WTC11 (cell line): ENCODE measurements around the gene SURF2. TPM values are rescaled to one million over a fixed set of nuclear protein-coding genes. Genes with fewer than 3 reads are reported as not detected.

Source experiments
- ATAC-seq: fragments of 200-7000 bp; cut with Tn5 transposase; 2 replicates; pipeline ENCODE4 v1.10.0; 2021; ENCODE audit warnings: mild to moderate bottlenecking, moderate library complexity
- CTCF ChIA-PET: fragments of 300-600 bp; sonication (Branson Sonifier 250); formaldehyde crosslinking; loops from one replicate; lab custom pipeline; 2021; ENCODE audit warnings: antibody characterized with exemption; lab: Charles Lee
- POLR2A ChIA-PET: fragments of 350-600 bp; sonication (Branson Sonifier 250); formaldehyde crosslinking; loops from one replicate; lab custom pipeline; 2021; ENCODE audit warnings: antibody characterized with exemption; lab: Charles Lee
- DNase-seq: peaks from one replicate; pipeline ENCODE4 v3.0.0; 2021; ENCODE audit warnings: low spot score
- H3K27ac Mint-ChIP-seq: 2 replicates; pipeline ENCODE4 v1.8.0; 2021; ENCODE audit warnings: mixed read lengths
- H3K27me3 Mint-ChIP-seq: 2 replicates; pipeline ENCODE4 v1.8.0; 2021; ENCODE audit warnings: low read depth, mild to moderate bottlenecking, moderate library complexity, mixed read lengths
- H3K36me3 Mint-ChIP-seq: 2 replicates; pipeline ENCODE4 v1.8.0; 2021; ENCODE audit warnings: mixed read lengths
- H3K4me1 Mint-ChIP-seq: 2 replicates; pipeline ENCODE4 v1.8.0; 2022; ENCODE audit warnings: mixed read lengths
- H3K4me3 Mint-ChIP-seq: 2 replicates; pipeline ENCODE4 v1.8.0; 2021; ENCODE audit warnings: mild to moderate bottlenecking, moderate library complexity, mixed read lengths
- H3K9me3 Mint-ChIP-seq: 2 replicates; pipeline ENCODE4 v1.8.0; 2021; ENCODE audit warnings: mixed read lengths
- ATF1 ChIP-seq: sonication (generic); formaldehyde crosslinking; IDR thresholded peaks from 2 replicates; pipeline ENCODE4 v1.8.1; 2023; ENCODE audit warnings: mild to moderate bottlenecking, moderate library complexity, missing genetic modification reagents
- CREB1 ChIP-seq: sonication (generic); formaldehyde crosslinking; IDR thresholded peaks from 2 replicates; pipeline ENCODE4 v1.8.0; 2023; ENCODE audit warnings: mild to moderate bottlenecking, missing genetic modification reagents
- ESRRA ChIP-seq: sonication (generic); formaldehyde crosslinking; IDR thresholded peaks from 2 replicates; pipeline ENCODE4 v1.8.1; 2022; ENCODE audit warnings: mild to moderate bottlenecking, missing genetic modification reagents, borderline replicate concordance
- FOXJ3 ChIP-seq: sonication (generic); formaldehyde crosslinking; IDR thresholded peaks from 2 replicates; pipeline ENCODE4 v1.9.0; 2021; ENCODE audit warnings: missing genetic modification reagents, mild to moderate bottlenecking, borderline replicate concordance
- IRF2 ChIP-seq: sonication (generic); formaldehyde crosslinking; IDR thresholded peaks from 2 replicates; pipeline ENCODE4 v1.8.0; 2022; ENCODE audit warnings: low read depth, missing genetic modification reagents, borderline replicate concordance
- JUN ChIP-seq: sonication (generic); formaldehyde crosslinking; IDR thresholded peaks from 2 replicates; pipeline ENCODE4 v1.8.0; 2023; ENCODE audit warnings: mild to moderate bottlenecking, missing genetic modification reagents
- MXD4 ChIP-seq: fragments of 250-450 bp; sonication (Bioruptor Pico); IDR thresholded peaks from 2 replicates; pipeline ENCODE4 v1.8.0; 2021; ENCODE audit warnings: mild to moderate bottlenecking, moderate library complexity, borderline replicate concordance
- MYBL2 ChIP-seq: sonication (generic); formaldehyde crosslinking; IDR thresholded peaks from 2 replicates; pipeline ENCODE4 v1.8.1; 2023; ENCODE audit warnings: mild to moderate bottlenecking, moderate library complexity, missing genetic modification reagents
- NFYB ChIP-seq: sonication (generic); formaldehyde crosslinking; conservative IDR thresholded peaks from 2 replicates; pipeline ENCODE4 v1.8.0; 2022; ENCODE audit warnings: low read depth, missing genetic modification reagents
- NR3C1 ChIP-seq: sonication (generic); formaldehyde crosslinking; conservative IDR thresholded peaks from 2 replicates; pipeline ENCODE4 v1.8.1; 2023; ENCODE audit warnings: low read depth, mild to moderate bottlenecking, missing genetic modification reagents
- SOX15 ChIP-seq: fragments of 250-450 bp; sonication (Bioruptor Pico); IDR thresholded peaks from 2 replicates; pipeline ENCODE4 v1.9.0; 2021; ENCODE audit warnings: mild to moderate bottlenecking
- ZBTB21 ChIP-seq: sonication (generic); formaldehyde crosslinking; IDR thresholded peaks from 2 replicates; pipeline ENCODE4 v1.8.1; 2023; ENCODE audit warnings: mild to moderate bottlenecking, missing genetic modification reagents, borderline replicate concordance
- ZNF138 ChIP-seq: sonication (generic); formaldehyde crosslinking; conservative IDR thresholded peaks from 2 replicates; pipeline ENCODE4 v1.8.1; 2022; ENCODE audit warnings: mild to moderate bottlenecking, moderate library complexity, missing genetic modification reagents
- ZNF281 ChIP-seq: sonication (generic); formaldehyde crosslinking; IDR thresholded peaks from 2 replicates; pipeline ENCODE4 v1.8.0; 2023; ENCODE audit warnings: mild to moderate bottlenecking, missing genetic modification reagents
- ZNF423 ChIP-seq: fragments of 250-450 bp; sonication (Bioruptor Pico); IDR thresholded peaks from 2 replicates; pipeline ENCODE4 v2.1.2; 2022; ENCODE audit warnings: mild to moderate bottlenecking, moderate library complexity
- total RNA-seq: library from RNA; stranded (reverse); gene quantifications from 3 replicates; pipeline ENCODE4 v1.2.3, GENCODE V29; 2021
- TF ChIP-seq, protein P1 (sequence below): sonication (generic); formaldehyde crosslinking; IDR thresholded peaks from 2 replicates; pipeline ENCODE4 v1.8.1; 2023; ENCODE audit warnings: mild to moderate bottlenecking, missing genetic modification reagents, moderate library complexity
- TF ChIP-seq, protein P2 (sequence below): sonication (generic); formaldehyde crosslinking; IDR thresholded peaks from 2 replicates; pipeline ENCODE4 v1.8.0; 2022; ENCODE audit warnings: mild to moderate bottlenecking, missing genetic modification reagents
- TF ChIP-seq, protein P3 (sequence below): fragments of 200-600 bp; IDR thresholded peaks from 2 replicates; pipeline ENCODE4 v1.8.0; 2022; ENCODE audit warnings: antibody characterized with exemption
- TF ChIP-seq, protein P4 (sequence below): sonication (generic); formaldehyde crosslinking; IDR thresholded peaks from 2 replicates; pipeline ENCODE4 v1.8.1; 2022; ENCODE audit warnings: mild to moderate bottlenecking, moderate library complexity, missing genetic modification reagents
- TF ChIP-seq, protein P5 (sequence below): sonication (generic); formaldehyde crosslinking; IDR thresholded peaks from 2 replicates; pipeline ENCODE4 v1.8.1; 2023; ENCODE audit warnings: mild to moderate bottlenecking, missing genetic modification reagents, moderate library complexity

The SURF2 gene
- total RNA-seq, 1 experiment from 2014 or later, result 33.3 TPM

DNA sequence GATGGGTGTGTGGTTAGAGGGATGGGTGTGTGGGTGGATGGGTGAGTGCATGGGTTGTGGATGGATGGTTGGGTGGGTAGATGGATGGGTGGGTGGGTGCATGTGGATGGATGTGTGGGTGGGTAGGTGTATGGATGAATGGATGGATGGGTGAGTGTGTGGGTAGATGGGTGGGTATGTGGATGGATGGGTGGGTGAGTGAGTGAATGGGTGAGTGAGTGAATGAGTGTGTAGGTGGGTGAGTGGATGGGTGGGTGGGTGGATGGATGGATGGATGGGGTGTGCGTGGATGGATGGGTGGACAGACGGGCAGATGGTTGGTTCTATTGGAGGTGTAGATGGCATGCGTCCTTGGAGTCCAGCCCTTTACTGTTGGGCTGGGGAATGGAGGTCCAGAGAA is 37.0 kb downstream of the SURF2 start:
- H3K27me3 Mint-ChIP-seq, result peaks cover 21% of the 10 kb centered on the region
- TF ChIP-seq FOXJ3 (CRISPR knock-in tag), result no peak
- ChIA-PET POLR2A (no interaction called here), CTCF (no interaction called here)
- DNase-seq (no peak), ATAC-seq (no peak)
- peaks cover 16% of the 10 kb centered on the region for H3K9me3 Mint-ChIP-seq
- H3K4me1 Mint-ChIP-seq, result no peaks in the 10 kb centered on the region
- H3K27ac Mint-ChIP-seq, result no peak overlapping the region
- peaks cover 5% of the 10 kb centered on the region for H3K36me3 Mint-ChIP-seq
- H3K4me3 Mint-ChIP-seq, result no peak overlapping the region

GRCh38 chr9:133394687-133395271 is 38.4 kb downstream of the SURF2 start:
- Mint-ChIP-seq H3K4me1 (no peaks in the 10 kb centered on the region), H3K9me3 (peaks cover 14% of the 10 kb centered on the region), H3K36me3 (peaks cover 5% of the 10 kb centered on the region)
- CTCF ChIA-PET, result interaction anchor here (0.6 to 3.6 kb wide), 12 partner anchors 9 to 224 kb away, joined by 3 to 13 read pairs (median 4); partner anchors contain the start of gene CACFD1
- POLR2A ChIA-PET, result no interaction called here
- peak; percentile 24 for DNase-seq
- TF ChIP-seq MXD4 (CRISPR knock-in tag), result no peak
- TF ChIP-seq, protein P1, sequence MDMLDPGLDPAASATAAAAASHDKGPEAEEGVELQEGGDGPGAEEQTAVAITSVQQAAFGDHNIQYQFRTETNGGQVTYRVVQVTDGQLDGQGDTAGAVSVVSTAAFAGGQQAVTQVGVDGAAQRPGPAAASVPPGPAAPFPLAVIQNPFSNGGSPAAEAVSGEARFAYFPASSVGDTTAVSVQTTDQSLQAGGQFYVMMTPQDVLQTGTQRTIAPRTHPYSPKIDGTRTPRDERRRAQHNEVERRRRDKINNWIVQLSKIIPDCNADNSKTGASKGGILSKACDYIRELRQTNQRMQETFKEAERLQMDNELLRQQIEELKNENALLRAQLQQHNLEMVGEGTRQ (CRISPR knock-in tag), result no peak
- TF ChIP-seq ZNF138 (CRISPR knock-in tag), result no peak
- no peak for TF ChIP-seq ZNF281 (CRISPR knock-in tag)
- TF ChIP-seq, all 79 proteins: peak for 0
- Mint-ChIP-seq H3K27ac (no peak overlapping the region), H3K4me3 (no peak overlapping the region), H3K27me3 (peaks cover 17% of the 10 kb centered on the region)
- ATAC-seq, result no peak

- peak; percentile 90 for ATAC-seq
- H3K4me1 Mint-ChIP-seq, result no peaks in the 10 kb centered on the region
- TF ChIP-seq ZNF423, result no peak
- TF ChIP-seq, protein P2, sequence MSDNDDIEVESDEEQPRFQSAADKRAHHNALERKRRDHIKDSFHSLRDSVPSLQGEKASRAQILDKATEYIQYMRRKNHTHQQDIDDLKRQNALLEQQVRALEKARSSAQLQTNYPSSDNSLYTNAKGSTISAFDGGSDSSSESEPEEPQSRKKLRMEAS (CRISPR knock-in tag), result peak; percentile 31; the same call in 1 of the 2 replicates
- TF ChIP-seq, protein P3, sequence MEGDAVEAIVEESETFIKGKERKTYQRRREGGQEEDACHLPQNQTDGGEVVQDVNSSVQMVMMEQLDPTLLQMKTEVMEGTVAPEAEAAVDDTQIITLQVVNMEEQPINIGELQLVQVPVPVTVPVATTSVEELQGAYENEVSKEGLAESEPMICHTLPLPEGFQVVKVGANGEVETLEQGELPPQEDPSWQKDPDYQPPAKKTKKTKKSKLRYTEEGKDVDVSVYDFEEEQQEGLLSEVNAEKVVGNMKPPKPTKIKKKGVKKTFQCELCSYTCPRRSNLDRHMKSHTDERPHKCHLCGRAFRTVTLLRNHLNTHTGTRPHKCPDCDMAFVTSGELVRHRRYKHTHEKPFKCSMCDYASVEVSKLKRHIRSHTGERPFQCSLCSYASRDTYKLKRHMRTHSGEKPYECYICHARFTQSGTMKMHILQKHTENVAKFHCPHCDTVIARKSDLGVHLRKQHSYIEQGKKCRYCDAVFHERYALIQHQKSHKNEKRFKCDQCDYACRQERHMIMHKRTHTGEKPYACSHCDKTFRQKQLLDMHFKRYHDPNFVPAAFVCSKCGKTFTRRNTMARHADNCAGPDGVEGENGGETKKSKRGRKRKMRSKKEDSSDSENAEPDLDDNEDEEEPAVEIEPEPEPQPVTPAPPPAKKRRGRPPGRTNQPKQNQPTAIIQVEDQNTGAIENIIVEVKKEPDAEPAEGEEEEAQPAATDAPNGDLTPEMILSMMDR, result peak; percentile 24; the same call in 1 of the 2 replicates
- TF ChIP-seq, all 79 proteins: peak for 2
- CTCF ChIA-PET, result interaction anchor here (0.5 to 3.6 kb wide), 5 partner anchors 11 to 268 kb away, joined by 3 to 13 read pairs (median 5); partner anchors contain the start of genes ADAMTS13 and REXO4
- POLR2A ChIA-PET, result no interaction called here
- DNase-seq, result peak; percentile 82
- Mint-ChIP-seq H3K27me3 (peaks cover 6% of the 10 kb centered on the region), H3K27ac (no peak overlapping the region), H3K4me3 (no peak overlapping the region), H3K9me3 (no peaks in the 10 kb centered on the region), H3K36me3 (no peaks in the 10 kb centered on the region)
Measured at GRCh38 chr9:133396952-133397351, 40.6 kb downstream of the SURF2 start.

GRCh38 chr9:133397370-133397769 is 41.0 kb downstream of the SURF2 start:
- Mint-ChIP-seq H3K4me1 (no peaks in the 10 kb centered on the region), H3K27ac (no peak overlapping the region), H3K36me3 (no peaks in the 10 kb centered on the region), H3K9me3 (no peaks in the 10 kb centered on the region), H3K4me3 (no peak overlapping the region), H3K27me3 (peaks cover 4% of the 10 kb centered on the region)
- DNase-seq, result no peak
- CTCF ChIA-PET, result interaction anchor here (0.5 to 3.6 kb wide), 6 partner anchors 11 to 268 kb away, joined by 3 to 13 read pairs (median 4); partner anchors contain the start of genes ADAMTS13 and REXO4
- no peak for ATAC-seq
- POLR2A ChIA-PET, result no interaction called here
- no peak for TF ChIP-seq ATF1 (CRISPR knock-in tag)
- TF ChIP-seq FOXJ3 (CRISPR knock-in tag), result no peak
- TF ChIP-seq CREB1, result no peak
- TF ChIP-seq, protein P4, sequence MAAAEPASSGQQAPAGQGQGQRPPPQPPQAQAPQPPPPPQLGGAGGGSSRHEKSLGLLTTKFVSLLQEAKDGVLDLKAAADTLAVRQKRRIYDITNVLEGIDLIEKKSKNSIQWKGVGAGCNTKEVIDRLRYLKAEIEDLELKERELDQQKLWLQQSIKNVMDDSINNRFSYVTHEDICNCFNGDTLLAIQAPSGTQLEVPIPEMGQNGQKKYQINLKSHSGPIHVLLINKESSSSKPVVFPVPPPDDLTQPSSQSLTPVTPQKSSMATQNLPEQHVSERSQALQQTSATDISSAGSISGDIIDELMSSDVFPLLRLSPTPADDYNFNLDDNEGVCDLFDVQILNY (CRISPR knock-in tag), result no peak
- TF ChIP-seq IRF2 (CRISPR knock-in tag), result no peak
- no peak for TF ChIP-seq ESRRA (CRISPR knock-in tag)
- no peak for TF ChIP-seq NR3C1 (CRISPR knock-in tag)
- no peak for TF ChIP-seq SOX15 (CRISPR knock-in tag)
- no peak for TF ChIP-seq ZBTB21 (CRISPR knock-in tag)
- TF ChIP-seq JUN, result no peak
- no peak for TF ChIP-seq NFYB
- TF ChIP-seq, protein P5, sequence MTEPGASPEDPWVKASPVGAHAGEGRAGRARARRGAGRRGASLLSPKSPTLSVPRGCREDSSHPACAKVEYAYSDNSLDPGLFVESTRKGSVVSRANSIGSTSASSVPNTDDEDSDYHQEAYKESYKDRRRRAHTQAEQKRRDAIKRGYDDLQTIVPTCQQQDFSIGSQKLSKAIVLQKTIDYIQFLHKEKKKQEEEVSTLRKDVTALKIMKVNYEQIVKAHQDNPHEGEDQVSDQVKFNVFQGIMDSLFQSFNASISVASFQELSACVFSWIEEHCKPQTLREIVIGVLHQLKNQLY (CRISPR knock-in tag), result no peak
- no peak for TF ChIP-seq MYBL2
